Measurements from ENCODE around the gene LPCAT4.
A peak's percentile ranks its signal among the peaks of the same experiment; 100 is the strongest.

LPCAT4 gene

GRCh38 chr15:34327906-34328305, 39.1 kb downstream of the LPCAT4 start:
- H3K36me3 ChIP-seq (ENCODE audit: control insufficient read depth, low read length) = no peaks in the 10 kb centered on the region

GRCh38 chr15:34325368-34325767, 41.6 kb downstream of the LPCAT4 start:
- no peak for TF ChIP-seq EZH2phosphoT487 (IDR thresholded peaks at IDR 0.05; ENCODE audit: borderline replicate concordance, low read length)
- TF ChIP-seq CTCF (IDR thresholded peaks at IDR 0.05; ENCODE audit: low read depth, low read length, poor library complexity, severe bottlenecking) = no peak
- no peaks in the 10 kb centered on the region; the same call in 1 of the 2 replicates for H3F3A ChIP-seq (ENCODE audit: control insufficient read depth, insufficient read depth)
- no peak overlapping the region for H3K27ac ChIP-seq (ENCODE audit: low read depth, low read length)
- H3K4me1 ChIP-seq (ENCODE audit: control insufficient read depth, low read length) = peaks cover 28% of the 10 kb centered on the region
- H3K36me3 ChIP-seq (ENCODE audit: control insufficient read depth, low read length) = no peaks in the 10 kb centered on the region
- no peaks in the 10 kb centered on the region for H3K9me3 ChIP-seq (ENCODE audit: control insufficient read depth, insufficient read depth, low read length)
- no peaks in the 10 kb centered on the region for H3K9me2 ChIP-seq (replicated peaks; ENCODE audit: control insufficient read depth, low read length)
- no peaks in the 10 kb centered on the region for H3K27me3 ChIP-seq (ENCODE audit: control insufficient read depth, low read length)
- no peaks in the 10 kb centered on the region for H4K20me1 ChIP-seq (ENCODE audit: control insufficient read depth, insufficient read depth, low read depth, low read length)
- no peak overlapping the region for H3K4me3 ChIP-seq (ENCODE audit: low read length)
- H3K79me2 ChIP-seq (ENCODE audit: control insufficient read depth, low read length) = no peaks in the 10 kb centered on the region
- H3K4me2 ChIP-seq (ENCODE audit: low read length) = no peak overlapping the region

More at GRCh38 chr15:34327906-34328305, 39.1 kb downstream of the LPCAT4 start:
- no peak for TF ChIP-seq EZH2phosphoT487 (IDR thresholded peaks at IDR 0.05; ENCODE audit: borderline replicate concordance, low read length)
- TF ChIP-seq CTCF (IDR thresholded peaks at IDR 0.05; ENCODE audit: low read depth, low read length, poor library complexity, severe bottlenecking) = no peak
- H3K27me3 ChIP-seq (ENCODE audit: control insufficient read depth, low read length) = no peaks in the 10 kb centered on the region
- H3K4me1 ChIP-seq (ENCODE audit: control insufficient read depth, low read length) = peaks cover 28% of the 10 kb centered on the region
- H3K9me3 ChIP-seq (ENCODE audit: control insufficient read depth, insufficient read depth, low read length) = no peaks in the 10 kb centered on the region
- H3K27ac ChIP-seq (ENCODE audit: low read depth, low read length) = no peak overlapping the region
- no peaks in the 10 kb centered on the region for H4K20me1 ChIP-seq (ENCODE audit: control insufficient read depth, insufficient read depth, low read depth, low read length)
- H3K79me2 ChIP-seq (ENCODE audit: control insufficient read depth, low read length) = no peaks in the 10 kb centered on the region
- peak overlapping the region; percentile 46 for H3K4me2 ChIP-seq (ENCODE audit: low read length)
- H3K9me2 ChIP-seq (replicated peaks; ENCODE audit: control insufficient read depth, low read length) = no peaks in the 10 kb centered on the region
- H3F3A ChIP-seq (ENCODE audit: control insufficient read depth, insufficient read depth) = peaks cover 2% of the 10 kb centered on the region; the same call in 1 of the 2 replicates
- peak overlapping the region; percentile 25; the same call in 1 of the 2 replicates for H3K4me3 ChIP-seq (ENCODE audit: low read length)

DNA sequence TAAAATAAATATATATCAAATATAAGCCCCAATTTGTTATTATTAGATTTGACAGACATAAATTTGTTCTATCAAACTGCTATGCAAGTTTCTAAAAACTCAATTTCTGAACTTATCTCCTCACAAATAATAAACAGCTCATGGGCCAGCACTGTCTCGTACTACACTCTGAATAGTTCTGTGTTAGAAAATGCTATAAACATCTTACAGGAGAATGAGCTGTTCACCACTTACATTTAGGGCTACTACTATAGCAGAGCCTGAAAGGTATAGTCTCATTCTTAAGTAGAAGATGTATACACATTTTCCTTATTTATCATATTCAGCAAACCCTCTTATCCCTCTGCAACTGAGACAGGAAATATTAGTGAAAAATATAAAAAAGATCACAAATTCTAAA, 42.1 kb downstream of the LPCAT4 start:
- Histone ChIP-seq H3K36me3 (ENCODE audit: control insufficient read depth, low read length) (no peaks in the 10 kb centered on the region), H4K20me1 (ENCODE audit: control insufficient read depth, insufficient read depth, low read depth, low read length) (no peaks in the 10 kb centered on the region), H3K27ac (ENCODE audit: low read depth, low read length) (no peak overlapping the region), H3K4me2 (ENCODE audit: low read length) (no peak overlapping the region), H3K4me1 (ENCODE audit: control insufficient read depth, low read length) (peaks cover 28% of the 10 kb centered on the region), H3K4me3 (ENCODE audit: low read length) (no peak overlapping the region), H3K9me3 (ENCODE audit: control insufficient read depth, insufficient read depth, low read length) (no peaks in the 10 kb centered on the region), H3K9me2 (replicated peaks; ENCODE audit: control insufficient read depth, low read length) (no peaks in the 10 kb centered on the region), H3K79me2 (ENCODE audit: control insufficient read depth, low read length) (no peaks in the 10 kb centered on the region), H3F3A (ENCODE audit: control insufficient read depth, insufficient read depth) (no peaks in the 10 kb centered on the region; the same call in 1 of the 2 replicates), H3K27me3 (ENCODE audit: control insufficient read depth, low read length) (no peaks in the 10 kb centered on the region)
- no peak for TF ChIP-seq EZH2phosphoT487 (IDR thresholded peaks at IDR 0.05; ENCODE audit: borderline replicate concordance, low read length)
- no peak for TF ChIP-seq CTCF (IDR thresholded peaks at IDR 0.05; ENCODE audit: low read depth, low read length, poor library complexity, severe bottlenecking)

Measured in DOHH2 (cell line).